Activated T-helper 9 cell treated with anti-CD3 and anti-CD28 coated beads, Interleukin-2, amount 50 U/mL, for 16 hours (primary cell): ENCODE data around the gene TANC1.

Source experiments
- DNase-seq: peaks from one replicate; pipeline ENCODE4 v3.0.0-alpha.2; 2020; ENCODE audit warnings: low read depth

Gene TANC1

GRCh38 chr2:158994920-158995676 lies 26.7 kb downstream of the TANC1 start:
- no peak for DNase-seq

- DNase-seq, result no peak
These were observed 27.2 kb downstream of the TANC1 start for GRCh38 chr2:158995677-158996049.

GRCh38 chr2:158996378-158996993 lies 28.0 kb downstream of the TANC1 start:
- no peak for DNase-seq

- no peak for DNase-seq
These were observed 28.8 kb downstream of the TANC1 start for GRCh38 chr2:158997037-158997790.

GRCh38 chr2:158998551-158999248 lies 30.3 kb downstream of the TANC1 start:
- DNase-seq, result no peak

GRCh38 chr2:158999458-158999857 lies 31.0 kb downstream of the TANC1 start:
- no peak for DNase-seq

GRCh38 chr2:159000072-159000471 lies 31.6 kb downstream of the TANC1 start:
- no peak for DNase-seq

GRCh38 chr2:159002462-159003111 lies 34.1 kb downstream of the TANC1 start:
- no peak for DNase-seq

- no peak for DNase-seq
These were observed 35.1 kb downstream of the TANC1 start for GRCh38 chr2:159003555-159003954.

- no peak for DNase-seq
These were observed 36.4 kb downstream of the TANC1 start for GRCh38 chr2:159004849-159005248.

GRCh38 chr2:159009940-159010339 lies 41.5 kb downstream of the TANC1 start:
- DNase-seq, result no peak

GRCh38 chr2:159010340-159010739 lies 41.9 kb downstream of the TANC1 start:
- DNase-seq, result no peak

- no peak for DNase-seq
These were observed 42.5 kb downstream of the TANC1 start for GRCh38 chr2:159010963-159011362.

- no peak for DNase-seq
These were observed 43.7 kb downstream of the TANC1 start for GRCh38 chr2:159012142-159012541.

- DNase-seq, result no peak
These were observed 44.7 kb downstream of the TANC1 start for GRCh38 chr2:159013103-159013502.

GRCh38 chr2:159015174-159015573 lies 46.7 kb downstream of the TANC1 start:
- DNase-seq, result no peak

GRCh38 chr2:159015823-159016222 lies 47.4 kb downstream of the TANC1 start:
- DNase-seq, result no peak

GRCh38 chr2:159017837-159018236 lies 49.4 kb downstream of the TANC1 start:
- DNase-seq, result no peak

GRCh38 chr2:159019021-159019420 lies 50.6 kb downstream of the TANC1 start:
- DNase-seq, result no peak

GRCh38 chr2:159022019-159022418 lies 53.6 kb downstream of the TANC1 start:
- no peak for DNase-seq

GRCh38 chr2:159026170-159026569 lies 57.7 kb downstream of the TANC1 start:
- DNase-seq, result no peak

GRCh38 chr2:159028776-159029175 lies 60.3 kb downstream of the TANC1 start:
- no peak for DNase-seq
